ENCODE measurements around the gene RND3. TPM values are rescaled to one million over a fixed set of nuclear protein-coding genes. Genes with fewer than 3 reads are reported as not detected.

The RND3 gene
- total and polyA plus RNA-seq, 2 donors (not counting 1 experiment from before 2014, with no cell fraction given) = not detected

GRCh38 chr2:150449856-150450255 is 37.6 kb downstream of the RND3 start:
- no peaks in the 10 kb centered on the region for H3K9me3 Mint-ChIP-seq (ENCODE audit: insufficient read depth)
- CTCF ChIA-PET = no interaction called here
- no peak overlapping the region for H3K9ac ChIP-seq (ENCODE audit: low read length)
- H3K27me3 ChIP-seq (replicated peaks in 1 of 4; ENCODE audit: control extremely low read depth in 1 of 4, control insufficient read depth in 3 of 4, insufficient read depth in 4 of 4, low read length in 3 of 4) = no peaks in the 10 kb centered on the region
- DNase-seq (no peak), ATAC-seq (ENCODE audit: low read depth) (no peak)
- no peak overlapping the region for H3K4me3 Mint-ChIP-seq
- no peak overlapping the region for H3K27ac ChIP-seq (ENCODE audit: low read length in 2 of 2)
- TF ChIP-seq CTCF (IDR thresholded peaks at IDR 0.05) = no peak
- H3K4me1 ChIP-seq (ENCODE audit: control insufficient read depth in 2 of 2, insufficient read depth in 2 of 2, low read length in 2 of 2) = no peaks in the 10 kb centered on the region
- no peak overlapping the region for H2AFZ ChIP-seq (ENCODE audit: insufficient read depth, low read depth, low read length, poor library complexity, severe bottlenecking)
- H3K36me3 ChIP-seq (replicated peaks in 1 of 2; ENCODE audit: control extremely low read depth in 1 of 2, control insufficient read depth in 1 of 2, extremely low read depth in 1 of 2, insufficient read depth in 2 of 2, low read length in 1 of 2) = no peaks in the 10 kb centered on the region
- peaks cover 0 to under 1% (median 0%) of the 10 kb centered on the region in 3 donors for H3K9me3 ChIP-seq (ENCODE audit: control extremely low read depth in 1 of 3, control insufficient read depth in 2 of 3, insufficient read depth in 1 of 3, low read length in 2 of 3)
- H3K27me3 Mint-ChIP-seq = no peaks in the 10 kb centered on the region
- H3K79me2 ChIP-seq (ENCODE audit: control insufficient read depth, insufficient read depth, low read length) = no peaks in the 10 kb centered on the region
- POLR2A ChIA-PET = no interaction called here
- WGBS (ENCODE audit: insufficient coverage) = 0% methylated on average over 1 of the region's 3 CpGs
- intact Hi-C loops (cut with micrococcal nuclease) = no loop called here
- no peak overlapping the region for H3K27ac Mint-ChIP-seq
- no peaks in the 10 kb centered on the region for H3K4me1 Mint-ChIP-seq
- H3K4me2 ChIP-seq (replicated peaks; ENCODE audit: low read depth, low read length, poor library complexity, severe bottlenecking) = no peak overlapping the region
- H3K4me3 ChIP-seq (ENCODE audit: control extremely low read depth in 1 of 5, extremely low read depth in 1 of 5, insufficient read depth in 1 of 5, low read depth in 2 of 5, low read length in 4 of 5) = no peak overlapping the region
- no peaks in the 10 kb centered on the region for H4K20me1 ChIP-seq (ENCODE audit: control insufficient read depth, insufficient read depth, low read length, poor library complexity, severe bottlenecking)

- Histone ChIP-seq H2AFZ (ENCODE audit: insufficient read depth, low read depth, low read length, poor library complexity, severe bottlenecking) (no peak overlapping the region), H3K27me3 (replicated peaks in 1 of 4; ENCODE audit: control extremely low read depth in 1 of 4, control insufficient read depth in 3 of 4, insufficient read depth in 4 of 4, low read length in 3 of 4) (no peaks in the 10 kb centered on the region), H3K4me2 (replicated peaks; ENCODE audit: low read depth, low read length, poor library complexity, severe bottlenecking) (no peak overlapping the region), H4K20me1 (ENCODE audit: control insufficient read depth, insufficient read depth, low read length, poor library complexity, severe bottlenecking) (no peaks in the 10 kb centered on the region), H3K4me1 (ENCODE audit: control insufficient read depth in 2 of 2, insufficient read depth in 2 of 2, low read length in 2 of 2) (no peaks in the 10 kb centered on the region), H3K9me3 (ENCODE audit: control extremely low read depth in 1 of 3, control insufficient read depth in 2 of 3, insufficient read depth in 1 of 3, low read length in 2 of 3) (peaks cover 0 to 2% (median 0%) of the 10 kb centered on the region in 3 donors), H3K4me3 (ENCODE audit: control extremely low read depth in 1 of 5, extremely low read depth in 1 of 5, insufficient read depth in 1 of 5, low read depth in 2 of 5, low read length in 4 of 5) (no peak overlapping the region), H3K79me2 (ENCODE audit: control insufficient read depth, insufficient read depth, low read length) (no peaks in the 10 kb centered on the region), H3K9ac (ENCODE audit: low read length) (no peak overlapping the region), H3K27ac (ENCODE audit: low read length in 2 of 2) (no peak overlapping the region), H3K36me3 (replicated peaks in 1 of 2; ENCODE audit: control extremely low read depth in 1 of 2, control insufficient read depth in 1 of 2, extremely low read depth in 1 of 2, insufficient read depth in 2 of 2, low read length in 1 of 2) (no peaks in the 10 kb centered on the region)
- CTCF ChIA-PET = no interaction called here
- Mint-ChIP-seq H3K4me3 (no peak overlapping the region), H3K4me1 (no peaks in the 10 kb centered on the region), H3K27ac (no peak overlapping the region), H3K27me3 (no peaks in the 10 kb centered on the region), H3K9me3 (ENCODE audit: insufficient read depth) (no peaks in the 10 kb centered on the region)
- POLR2A ChIA-PET = no interaction called here
- intact Hi-C loops (cut with micrococcal nuclease) = no loop called here
- WGBS (ENCODE audit: insufficient coverage) = 29% methylated on average over 1 of the region's 1 CpG
- TF ChIP-seq CTCF (IDR thresholded peaks at IDR 0.05) (no peak), EZH2 (IDR thresholded peaks at IDR 0.05; ENCODE audit: borderline replicate concordance, insufficient read depth, low read depth, low read length, poor library complexity, severe bottlenecking) (no peak)
- DNase-seq (no peak), ATAC-seq (ENCODE audit: low read depth) (no peak)
These were observed 42.1 kb downstream of the RND3 start for GRCh38 chr2:150445398-150445797.
